ENCODE results near the gene LDB1. TPM values are rescaled to one million over a fixed set of nuclear protein-coding genes. Genes with fewer than 3 reads are reported as not detected.
A peak's percentile ranks its signal among the peaks of the same experiment; 100 is the strongest.

Gene LDB1
- total RNA-seq, 4 donors from 2014 or later, result 31.9 to 81.9 (median 54.1) TPM

- Histone ChIP-seq H3K4me1 (peaks cover 7 to 33% (median 29%) of the 10 kb centered on the region in 4 donors), H3K36me3 (no peaks in the 10 kb centered on the region), H3K4me3 (no peak overlapping the region), H3K27ac (peak overlapping the region in 3 of 4 donors; percentile 94 to 96 (median 95)), H3K27me3 (no peaks in the 10 kb centered on the region), H3K9me3 (no peaks in the 10 kb centered on the region)
- no peak for DNase-seq
- 83 to 87% methylated on average over 8 of the region's 8 CpGs for WGBS, 2 donors (ENCODE audit: low coverage in 1 of 2)
- in situ Hi-C loops (cut with MboI; ENCODE audit: low pct_ligation_motif_present in 1 of 4, low pct_unique_long_range_greater_than_20kb in 1 of 4, low sequenced_read_pairs in 3 of 4) (no loop called here), intact Hi-C loops (cut with DNase I; ENCODE audit: low total_unique reads) (no loop called here)
- TF ChIP-seq, protein P1, sequence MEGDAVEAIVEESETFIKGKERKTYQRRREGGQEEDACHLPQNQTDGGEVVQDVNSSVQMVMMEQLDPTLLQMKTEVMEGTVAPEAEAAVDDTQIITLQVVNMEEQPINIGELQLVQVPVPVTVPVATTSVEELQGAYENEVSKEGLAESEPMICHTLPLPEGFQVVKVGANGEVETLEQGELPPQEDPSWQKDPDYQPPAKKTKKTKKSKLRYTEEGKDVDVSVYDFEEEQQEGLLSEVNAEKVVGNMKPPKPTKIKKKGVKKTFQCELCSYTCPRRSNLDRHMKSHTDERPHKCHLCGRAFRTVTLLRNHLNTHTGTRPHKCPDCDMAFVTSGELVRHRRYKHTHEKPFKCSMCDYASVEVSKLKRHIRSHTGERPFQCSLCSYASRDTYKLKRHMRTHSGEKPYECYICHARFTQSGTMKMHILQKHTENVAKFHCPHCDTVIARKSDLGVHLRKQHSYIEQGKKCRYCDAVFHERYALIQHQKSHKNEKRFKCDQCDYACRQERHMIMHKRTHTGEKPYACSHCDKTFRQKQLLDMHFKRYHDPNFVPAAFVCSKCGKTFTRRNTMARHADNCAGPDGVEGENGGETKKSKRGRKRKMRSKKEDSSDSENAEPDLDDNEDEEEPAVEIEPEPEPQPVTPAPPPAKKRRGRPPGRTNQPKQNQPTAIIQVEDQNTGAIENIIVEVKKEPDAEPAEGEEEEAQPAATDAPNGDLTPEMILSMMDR (IDR thresholded peaks at IDR 0.05), result no peak
- TF ChIP-seq EP300 (IDR thresholded peaks at IDR 0.05; ENCODE audit: low read depth), result no peak
- TF ChIP-seq POLR2AphosphoS5 (IDR thresholded peaks at IDR 0.05), result no peak
- no peak for TF ChIP-seq POLR2A (IDR thresholded peaks at IDR 0.05)
Measured at GRCh38 chr10:102131286-102132170, 11.4 kb upstream of the LDB1 start.

GRCh38 chr10:102123223-102123622, 3.1 kb upstream of the LDB1 start:
- Histone ChIP-seq H3K4me1 (peaks cover 8 to 24% (median 19%) of the 10 kb centered on the region in 4 donors), H3K27me3 (no peaks in the 10 kb centered on the region), H3K9me3 (no peaks in the 10 kb centered on the region), H3K4me3 (no peak overlapping the region), H3K27ac (peak overlapping the region in 3 of 4 donors; percentile 93 to 99 (median 98)), H3K36me3 (no peaks in the 10 kb centered on the region)
- TF ChIP-seq, protein P1 (IDR thresholded peaks at IDR 0.05), result no peak
- TF ChIP-seq POLR2A (IDR thresholded peaks at IDR 0.05) (no peak), EP300 (IDR thresholded peaks at IDR 0.05; ENCODE audit: low read depth) (no peak), POLR2AphosphoS5 (IDR thresholded peaks at IDR 0.05) (no peak)
- in situ Hi-C loops (cut with MboI; ENCODE audit: low pct_ligation_motif_present in 1 of 4, low pct_unique_long_range_greater_than_20kb in 1 of 4, low sequenced_read_pairs in 3 of 4), result no loop called here
- intact Hi-C loops (cut with DNase I; ENCODE audit: low total_unique reads), result no loop called here
- DNase-seq, result no peak
- 90% methylated on average over 3 of the region's 3 CpGs; no CpG with 5 or more reads in 1 of the 2 donors for WGBS, 2 donors (ENCODE audit: low coverage in 1 of 2)

DNA sequence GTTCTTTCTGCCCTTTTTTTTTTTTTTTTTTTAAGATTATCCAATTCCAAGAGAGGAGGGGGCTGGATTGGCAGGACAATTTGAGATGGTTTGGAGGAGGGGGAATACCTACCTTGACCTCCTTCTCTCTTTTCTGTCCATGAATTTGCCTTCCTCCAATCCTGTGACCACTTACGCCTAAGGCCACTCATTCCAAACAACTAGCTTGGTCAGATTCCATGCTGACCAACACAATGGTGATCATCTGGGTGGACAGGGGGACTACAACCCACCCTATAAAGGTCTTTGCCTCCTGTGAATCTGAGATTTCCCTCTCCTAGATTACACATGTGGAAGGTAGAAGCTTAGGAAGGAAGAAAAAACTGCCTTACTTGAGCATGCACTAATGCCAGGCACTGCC, 2.3 kb upstream of the LDB1 start:
- no peak for DNase-seq
- no peaks in the 10 kb centered on the region for H3K9me3 ChIP-seq
- intact Hi-C loops (cut with DNase I; ENCODE audit: low total_unique reads) (no loop called here), in situ Hi-C loops (cut with MboI; ENCODE audit: low pct_ligation_motif_present in 1 of 4, low pct_unique_long_range_greater_than_20kb in 1 of 4, low sequenced_read_pairs in 3 of 4) (no loop called here)
- H3K4me1 ChIP-seq, result peaks cover 15 to 32% (median 27%) of the 10 kb centered on the region in 4 donors
- H3K36me3 ChIP-seq, result no peaks in the 10 kb centered on the region
- TF ChIP-seq, protein P1 (IDR thresholded peaks at IDR 0.05), result no peak
- no peak for TF ChIP-seq EP300 (IDR thresholded peaks at IDR 0.05; ENCODE audit: low read depth)
- 94 to 100% methylated on average over 1 of the region's 1 CpG for WGBS, 2 donors (ENCODE audit: low coverage in 1 of 2)
- H3K27ac ChIP-seq, result peak overlapping the region; percentile 93 to 99 (median 97)
- no peak overlapping the region for H3K4me3 ChIP-seq
- no peaks in the 10 kb centered on the region for H3K27me3 ChIP-seq

DNA sequence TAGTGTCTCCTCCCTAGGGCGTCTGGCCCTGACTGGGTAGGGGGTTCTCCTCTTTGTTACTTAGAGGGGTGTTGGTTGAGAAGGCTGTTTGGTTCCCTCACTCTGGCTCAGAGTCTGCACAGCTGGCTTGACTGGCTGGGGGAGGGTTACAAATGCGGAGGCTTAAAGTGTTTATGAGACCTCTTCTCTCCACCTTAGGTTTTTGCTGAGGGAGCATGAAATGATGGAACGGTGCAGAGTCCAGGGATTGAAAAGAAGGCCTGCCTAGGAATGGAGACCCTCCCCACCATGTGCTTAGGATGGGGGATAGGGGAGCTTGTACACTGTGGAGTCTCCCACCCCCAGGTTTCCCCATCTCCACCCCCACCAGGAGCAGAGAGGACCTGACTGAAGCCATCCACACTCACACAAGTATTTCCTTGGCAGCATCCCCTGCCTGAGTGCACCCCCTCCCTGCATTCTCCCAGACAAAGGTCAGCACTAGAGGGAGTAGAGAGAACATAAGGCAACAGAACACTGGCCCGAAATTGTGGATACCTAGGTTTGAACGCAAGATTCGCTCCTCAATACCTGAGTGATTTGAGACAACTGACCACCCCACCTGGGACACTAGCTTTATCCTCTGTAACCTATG, 1.7 kb upstream of the LDB1 start:
- Histone ChIP-seq H3K27me3 (no peaks in the 10 kb centered on the region), H3K9me3 (no peaks in the 10 kb centered on the region), H3K27ac (peak overlapping the region; percentile 93 to 99 (median 97)), H3K4me1 (peaks cover 19 to 37% (median 33%) of the 10 kb centered on the region in 4 donors), H3K4me3 (peak overlapping the region in 1 of 4 donors; percentile 74), H3K36me3 (no peaks in the 10 kb centered on the region)
- TF ChIP-seq EP300 (IDR thresholded peaks at IDR 0.05; ENCODE audit: low read depth) (no peak), POLR2AphosphoS5 (IDR thresholded peaks at IDR 0.05) (peak in 1 of 3 donors; percentile 17), POLR2A (IDR thresholded peaks at IDR 0.05) (no peak)
- TF ChIP-seq, protein P1 (IDR thresholded peaks at IDR 0.05), result peak in 1 of 5 experiments; percentile 8
- intact Hi-C loops (cut with DNase I; ENCODE audit: low total_unique reads) (no loop called here), in situ Hi-C loops (cut with MboI; ENCODE audit: low pct_ligation_motif_present in 1 of 4, low pct_unique_long_range_greater_than_20kb in 1 of 4, low sequenced_read_pairs in 3 of 4) (no loop called here)
- WGBS, 2 donors (ENCODE audit: low coverage in 1 of 2), result 31 to 54% methylated on average over 4 to 6 of the region's 6 CpGs
- peak; percentile 45 for DNase-seq
